HepG2 (cell line): ENCODE data around the gene TIRAP. TPM values are rescaled to one million over a fixed set of nuclear protein-coding genes. Genes with fewer than 3 reads are reported as not detected.

Experiments used
- AGO1 ChIP-seq: fragments of 200-400 bp; formaldehyde crosslinking; IDR thresholded peaks from 2 replicates; pipeline ENCODE4 v1.6.1; 2017; ENCODE audit warnings: mild to moderate bottlenecking, low read depth, low read length, moderate library complexity; ENCODE audit not compliant: poor library complexity, severe bottlenecking
- ARID4A ChIP-seq: sonication (generic); formaldehyde crosslinking; IDR thresholded peaks from 2 replicates; pipeline ENCODE4 v1.5.0; 2020; ENCODE audit warnings: mild to moderate bottlenecking, missing genetic modification reagents, borderline replicate concordance
- BCL6 ChIP-seq: IDR thresholded peaks from 2 replicates; pipeline ENCODE4 v1.6.1; 2016; ENCODE audit warnings: missing genetic modification reagents, missing compliant biosample characterization
- CBX1 ChIP-seq: IDR thresholded peaks from one replicate; pipeline ENCODE4 v1.6.1; 2016; ENCODE audit warnings: antibody characterized with exemption, low read depth
- CSRNP1 ChIP-seq: sonication (generic); formaldehyde crosslinking; IDR thresholded peaks from 2 replicates; pipeline ENCODE4 v1.8.1; 2023; ENCODE audit warnings: mild to moderate bottlenecking, missing genetic modification reagents
- JARID2 ChIP-seq: sonication (generic); formaldehyde crosslinking; IDR thresholded peaks from 2 replicates; pipeline ENCODE4 v1.8.1; 2023; ENCODE audit warnings: missing genetic modification reagents, inconsistent platforms; ENCODE audit not compliant: insufficient replicate concordance
- KAT2B ChIP-seq: fragments of 150-350 bp; IDR thresholded peaks from 2 replicates; pipeline ENCODE4 v1.6.1; 2014; ENCODE audit warnings: low read depth, low read length, borderline replicate concordance
- PTBP1 ChIP-seq: fragments of 200-400 bp; formaldehyde crosslinking; IDR thresholded peaks from 2 replicates; pipeline ENCODE4 v1.6.1; 2018; ENCODE audit warnings: low read length, low read depth; ENCODE audit not compliant: poor library complexity, severe bottlenecking
- REST ChIP-seq, 2 experiments: IDR thresholded peaks; 2 replicates each; pipeline ENCODE4 v1.6.1; 2011 to 2012; ENCODE audit warnings: low read length in 2 of 2, borderline replicate concordance in 1 of 2, low read depth in 1 of 2, mild to moderate bottlenecking in 1 of 2, moderate library complexity in 1 of 2
- SNAPC2 ChIP-seq: sonication (generic); formaldehyde crosslinking; IDR thresholded peaks from 2 replicates; pipeline ENCODE4 v1.8.1; 2022; ENCODE audit warnings: mild to moderate bottlenecking, missing genetic modification reagents
- TFDP1 ChIP-seq: IDR thresholded peaks from 2 replicates; pipeline ENCODE4 v1.6.1; 2016; ENCODE audit warnings: missing compliant biosample characterization, missing genetic modification reagents, borderline replicate concordance
- ZNF24 ChIP-seq: fragments of 450-650 bp; IDR thresholded peaks from 2 replicates; pipeline ENCODE4 v1.6.1; 2017; ENCODE audit warnings: antibody characterized with exemption, mild to moderate bottlenecking
- ZNF562 ChIP-seq: sonication (generic); formaldehyde crosslinking; IDR thresholded peaks from 2 replicates; pipeline ENCODE4 v1.8.0; 2022; ENCODE audit warnings: missing genetic modification reagents, borderline replicate concordance
- ZNF776 ChIP-seq: sonication (generic); formaldehyde crosslinking; IDR thresholded peaks from 2 replicates; pipeline ENCODE4 v1.4.0; 2020; ENCODE audit warnings: mild to moderate bottlenecking, missing genetic modification reagents
- ZNF792 ChIP-seq: IDR thresholded peaks from 2 replicates; pipeline ENCODE4 v1.6.1; 2016
- ZSCAN20 ChIP-seq: sonication (generic); formaldehyde crosslinking; IDR thresholded peaks from 2 replicates; pipeline ENCODE4 v1.4.0; 2020; ENCODE audit warnings: missing genetic modification reagents, mild to moderate bottlenecking, borderline replicate concordance
- polyA plus RNA-seq, 8 experiments: library from polyadenylated mRNA; depleted of rRNA in 3 of 8; stranded (reverse) in 7 of 8; unstranded in 1 of 8; fragments of >200 nt; fragmentation: Illumina TruSeq in 4 of 8; extraction: Trizol in 4 of 8; gene quantifications; 2 replicates each; pipeline versions ENCODE4 v1.2.1 to v1.2.3, GENCODE V29; 2011 to 2016; ENCODE audit warnings: low read depth in 4 of 8, missing spikeins in 1 of 8, mixed read lengths in 1 of 8; ENCODE audit not compliant: insufficient read depth in 1 of 8
- total RNA-seq, 5 experiments: library from RNA; depleted of rRNA; stranded (reverse); fragments of >200 nt; fragmentation: Illumina TruSeq; extraction: Trizol; gene quantifications; 2 replicates each; pipeline ENCODE4 v1.2.3, GENCODE V29; 2016; ENCODE audit warnings: low read depth in 1 of 5

The TIRAP gene
- total and polyA plus RNA-seq, 2 of the 13 experiments (the other 11 are each of a cell fraction or from before 2014, with no cell fraction given): 5.4 to 5.7 TPM

GRCh38 chr11:126268708-126269579 is 13.9 kb upstream of the TIRAP start, which contains the start of the genes FOXRED1 and SRPRA (continued):
- TF ChIP-seq TFDP1 (CRISPR knock-in tag): peak; percentile 78; the same call in 1 of the 2 replicates
- no peak for TF ChIP-seq AGO1
- TF ChIP-seq BCL6 (CRISPR knock-in tag): no peak
- TF ChIP-seq KAT2B: no peak
- no peak for TF ChIP-seq CSRNP1 (CRISPR knock-in tag)
- 0 out of 2 replicates have a peak, but pooled peaks have one; percentile 6 for TF ChIP-seq SNAPC2 (CRISPR knock-in tag)
- no peak for TF ChIP-seq ZNF776 (CRISPR knock-in tag)
- TF ChIP-seq JARID2 (CRISPR knock-in tag): no peak
- no peak for TF ChIP-seq ZNF24
- no peak for TF ChIP-seq REST (IDR thresholded peaks at IDR 0.05; ENCODE audit: borderline replicate concordance in 1 of 2, low read depth in 1 of 2, low read length in 2 of 2)
- TF ChIP-seq ARID4A: peak; percentile 98
- peak; percentile 37 for TF ChIP-seq CBX1
- 0 out of 2 replicates have a peak, but pooled peaks have one; percentile 14 for TF ChIP-seq ZNF792
- no peak for TF ChIP-seq PTBP1
- no peak for TF ChIP-seq ZSCAN20 (CRISPR knock-in tag)
- TF ChIP-seq ZNF562 (CRISPR knock-in tag): no peak
